ENCODE data around the gene EXTL2. TPM values are rescaled to one million over a fixed set of nuclear protein-coding genes. Genes with fewer than 3 reads are reported as not detected.

EXTL2 gene
- total and polyA plus RNA-seq, 2 donors (not counting 1 experiment from before 2014, with no cell fraction given): 1.7 to 4.6 TPM

DNA sequence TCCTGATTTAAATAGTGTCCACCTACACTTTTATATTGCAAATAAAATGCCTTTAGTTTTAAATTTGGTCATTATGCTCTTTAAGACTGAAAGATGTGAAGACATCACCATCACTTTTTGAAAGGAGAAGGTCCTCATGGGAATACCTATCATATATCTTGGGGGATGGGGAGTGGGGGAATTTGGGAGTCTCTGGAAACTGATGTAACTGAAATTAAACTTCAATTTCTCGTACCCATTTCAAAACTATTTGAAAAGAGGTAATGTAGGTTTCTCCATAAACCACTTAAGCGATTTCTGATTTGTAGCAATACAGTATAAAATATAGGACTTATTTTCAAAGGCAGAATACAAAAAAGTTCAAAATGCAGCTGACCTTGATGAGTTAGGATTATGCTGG is 924 bp downstream of the EXTL2 start:
- H3K4me1 Mint-ChIP-seq: peaks cover 32% of the 10 kb centered on the region
- H3K27me3 ChIP-seq (replicated peaks in 1 of 4; ENCODE audit: control extremely low read depth in 1 of 4, control insufficient read depth in 3 of 4, insufficient read depth in 4 of 4, low read length in 3 of 4): no peaks in the 10 kb centered on the region
- POLR2A ChIA-PET: no interaction called here
- TF ChIP-seq, protein P1, sequence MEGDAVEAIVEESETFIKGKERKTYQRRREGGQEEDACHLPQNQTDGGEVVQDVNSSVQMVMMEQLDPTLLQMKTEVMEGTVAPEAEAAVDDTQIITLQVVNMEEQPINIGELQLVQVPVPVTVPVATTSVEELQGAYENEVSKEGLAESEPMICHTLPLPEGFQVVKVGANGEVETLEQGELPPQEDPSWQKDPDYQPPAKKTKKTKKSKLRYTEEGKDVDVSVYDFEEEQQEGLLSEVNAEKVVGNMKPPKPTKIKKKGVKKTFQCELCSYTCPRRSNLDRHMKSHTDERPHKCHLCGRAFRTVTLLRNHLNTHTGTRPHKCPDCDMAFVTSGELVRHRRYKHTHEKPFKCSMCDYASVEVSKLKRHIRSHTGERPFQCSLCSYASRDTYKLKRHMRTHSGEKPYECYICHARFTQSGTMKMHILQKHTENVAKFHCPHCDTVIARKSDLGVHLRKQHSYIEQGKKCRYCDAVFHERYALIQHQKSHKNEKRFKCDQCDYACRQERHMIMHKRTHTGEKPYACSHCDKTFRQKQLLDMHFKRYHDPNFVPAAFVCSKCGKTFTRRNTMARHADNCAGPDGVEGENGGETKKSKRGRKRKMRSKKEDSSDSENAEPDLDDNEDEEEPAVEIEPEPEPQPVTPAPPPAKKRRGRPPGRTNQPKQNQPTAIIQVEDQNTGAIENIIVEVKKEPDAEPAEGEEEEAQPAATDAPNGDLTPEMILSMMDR (IDR thresholded peaks at IDR 0.05): no peak
- no peak for TF ChIP-seq EZH2 (IDR thresholded peaks at IDR 0.05; ENCODE audit: borderline replicate concordance, insufficient read depth, low read depth, low read length, poor library complexity, severe bottlenecking)
- H3K4me3 ChIP-seq (ENCODE audit: control extremely low read depth in 1 of 5, extremely low read depth in 1 of 5, insufficient read depth in 1 of 5, low read depth in 2 of 5, low read length in 4 of 5): no peak overlapping the region
- H4K20me1 ChIP-seq (ENCODE audit: control insufficient read depth, insufficient read depth, low read length, poor library complexity, severe bottlenecking): no peaks in the 10 kb centered on the region
- no peak overlapping the region for H2AFZ ChIP-seq (ENCODE audit: insufficient read depth, low read depth, low read length, poor library complexity, severe bottlenecking)
- H3K4me3 Mint-ChIP-seq: peak overlapping the region; percentile 49
- H3K36me3 ChIP-seq (replicated peaks in 1 of 2; ENCODE audit: control extremely low read depth in 1 of 2, control insufficient read depth in 1 of 2, extremely low read depth in 1 of 2, insufficient read depth in 2 of 2, low read length in 1 of 2): peaks cover 0 to 5% of the 10 kb centered on the region in 2 experiments
- H3K4me2 ChIP-seq (replicated peaks; ENCODE audit: low read depth, low read length, poor library complexity, severe bottlenecking): peak overlapping the region; percentile 81
- WGBS (ENCODE audit: insufficient coverage): no CpG with 5 or more reads among the region's 2 CpGs
- H3K27me3 Mint-ChIP-seq: no peaks in the 10 kb centered on the region
- peaks cover 10 to 11% of the 10 kb centered on the region in 2 donors for H3K4me1 ChIP-seq (ENCODE audit: control insufficient read depth in 2 of 2, insufficient read depth in 2 of 2, low read length in 2 of 2)
- peaks cover 4% of the 10 kb centered on the region for H3K9me3 Mint-ChIP-seq (ENCODE audit: insufficient read depth)
- H3K9me3 ChIP-seq (ENCODE audit: control extremely low read depth in 1 of 3, control insufficient read depth in 2 of 3, insufficient read depth in 1 of 3, low read length in 2 of 3): peaks cover 1 to 16% (median 10%) of the 10 kb centered on the region in 3 donors
- intact Hi-C loops (cut with micrococcal nuclease): loop anchor here (2.0 to 10.0 kb wide), 4 partner anchors 543 to 1045 kb away; partner anchors contain the start of genes RTCA, SASS6 and TRMT13
- ATAC-seq (ENCODE audit: low read depth) (no peak), DNase-seq (no peak)
- no peak overlapping the region for H3K27ac ChIP-seq (ENCODE audit: low read length in 2 of 2)
- peaks cover 17% of the 10 kb centered on the region for H3K79me2 ChIP-seq (ENCODE audit: control insufficient read depth, insufficient read depth, low read length)
- H3K9ac ChIP-seq (ENCODE audit: low read length): no peak overlapping the region
- CTCF ChIA-PET: interaction anchor here (2.3 kb wide), 1 partner anchor 416 kb away, joined by 7 read pairs; no protein-coding TSS in a partner anchor
- no peak overlapping the region for H3K27ac Mint-ChIP-seq

DNA sequence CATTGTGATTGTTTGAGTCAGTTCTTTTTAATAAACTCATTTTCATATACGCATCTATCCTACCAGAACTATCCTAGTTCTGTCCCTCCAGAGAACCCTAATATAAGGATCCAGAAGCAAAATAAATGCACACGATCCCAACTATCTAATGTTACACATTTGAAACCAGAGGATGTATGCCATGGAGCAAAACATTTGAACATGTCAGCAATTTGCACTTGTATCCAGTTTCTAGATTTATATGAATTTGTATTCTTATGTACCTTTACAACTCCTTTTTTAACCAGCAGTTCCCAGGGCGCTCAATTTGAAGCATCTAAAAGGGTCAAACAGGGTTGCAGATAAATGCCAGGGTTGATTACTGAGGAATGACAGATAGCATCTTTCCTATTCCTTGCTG is 2.1 kb downstream of the EXTL2 start:
- H3K27ac Mint-ChIP-seq: no peak overlapping the region
- peaks cover 24% of the 10 kb centered on the region for H3K4me1 Mint-ChIP-seq
- Histone ChIP-seq H3K4me1 (ENCODE audit: control insufficient read depth in 2 of 2, insufficient read depth in 2 of 2, low read length in 2 of 2) (peaks cover 8 to 11% of the 10 kb centered on the region in 2 donors), H2AFZ (ENCODE audit: insufficient read depth, low read depth, low read length, poor library complexity, severe bottlenecking) (no peak overlapping the region), H3K9me3 (ENCODE audit: control extremely low read depth in 1 of 3, control insufficient read depth in 2 of 3, insufficient read depth in 1 of 3, low read length in 2 of 3) (peaks cover 1 to 16% (median 10%) of the 10 kb centered on the region in 3 donors), H3K9ac (ENCODE audit: low read length) (no peak overlapping the region), H3K36me3 (replicated peaks in 1 of 2; ENCODE audit: control extremely low read depth in 1 of 2, control insufficient read depth in 1 of 2, extremely low read depth in 1 of 2, insufficient read depth in 2 of 2, low read length in 1 of 2) (no peaks in the 10 kb centered on the region), H3K27me3 (replicated peaks in 1 of 4; ENCODE audit: control extremely low read depth in 1 of 4, control insufficient read depth in 3 of 4, insufficient read depth in 4 of 4, low read length in 3 of 4) (no peaks in the 10 kb centered on the region), H3K27ac (ENCODE audit: low read length in 2 of 2) (no peak overlapping the region), H3K4me2 (replicated peaks; ENCODE audit: low read depth, low read length, poor library complexity, severe bottlenecking) (no peak overlapping the region), H3K4me3 (ENCODE audit: control extremely low read depth in 1 of 5, extremely low read depth in 1 of 5, insufficient read depth in 1 of 5, low read depth in 2 of 5, low read length in 4 of 5) (no peak overlapping the region), H4K20me1 (ENCODE audit: control insufficient read depth, insufficient read depth, low read length, poor library complexity, severe bottlenecking) (no peaks in the 10 kb centered on the region), H3K79me2 (ENCODE audit: control insufficient read depth, insufficient read depth, low read length) (peaks cover 13% of the 10 kb centered on the region)
- ChIA-PET CTCF (no interaction called here), POLR2A (no interaction called here)
- intact Hi-C loops (cut with micrococcal nuclease): loop anchor here (10.0 kb wide), 1 partner anchor 628 kb away; the partner anchor contains the start of gene RTCA
- ATAC-seq (ENCODE audit: low read depth) (no peak), DNase-seq (no peak)
- WGBS (ENCODE audit: insufficient coverage): no CpG with 5 or more reads among the region's 3 CpGs
- H3K9me3 Mint-ChIP-seq (ENCODE audit: insufficient read depth): peaks cover 4% of the 10 kb centered on the region
- no peaks in the 10 kb centered on the region for H3K27me3 Mint-ChIP-seq
- H3K4me3 Mint-ChIP-seq: no peak overlapping the region
- no peak for TF ChIP-seq EZH2 (IDR thresholded peaks at IDR 0.05; ENCODE audit: borderline replicate concordance, insufficient read depth, low read depth, low read length, poor library complexity, severe bottlenecking)
- TF ChIP-seq, protein P1 (IDR thresholded peaks at IDR 0.05): no peak

All from B cell (primary cell).